ENCODE measurements around the gene MTX1.

MTX1 gene

DNA sequence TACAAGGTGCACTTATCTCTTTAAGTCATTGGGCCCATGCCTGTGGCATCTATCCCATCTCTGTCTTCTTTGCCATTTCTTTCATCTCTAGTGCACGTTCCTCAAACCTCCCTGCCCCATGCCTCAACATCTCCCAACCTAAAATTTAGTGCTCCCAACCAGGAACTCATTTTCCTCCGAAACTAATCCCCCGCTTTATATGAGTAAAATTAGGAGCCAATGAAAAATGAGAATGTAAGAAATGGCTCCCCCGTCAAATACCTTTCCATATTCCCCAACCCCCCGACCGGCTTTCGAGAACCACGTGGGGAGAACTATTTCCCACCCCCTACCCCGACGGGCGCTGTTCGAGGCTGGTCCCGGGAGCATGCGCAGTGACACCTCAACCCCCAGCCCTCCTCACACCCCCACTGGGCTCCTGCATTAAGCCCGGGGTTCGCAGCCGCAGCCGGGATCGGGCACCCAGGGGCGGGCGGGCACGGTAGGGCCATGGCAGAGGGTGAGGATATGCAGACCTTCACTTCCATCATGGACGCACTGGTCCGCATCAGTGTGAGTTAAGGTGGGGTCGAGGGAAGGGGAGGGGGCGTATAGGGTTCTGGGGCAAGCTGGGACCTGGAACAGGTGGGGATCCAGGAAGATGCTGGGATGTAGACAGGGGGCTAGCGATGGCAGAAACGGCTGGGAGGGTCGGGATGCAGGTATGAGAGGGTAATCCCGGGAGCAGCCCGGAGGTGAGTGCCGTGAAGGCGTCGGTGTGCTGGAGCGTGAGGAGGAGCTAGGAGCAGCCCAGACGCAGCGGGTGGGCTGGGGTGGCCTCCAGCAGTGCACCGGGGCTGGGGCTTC lies 34.8 kb upstream of the MTX1 start, which contains the start of gene TRIM46:
TSS of gene TRIM46 (plus strand) at position 372 of the 846 bp plus-strand sequence. CDS start at position 490, 118 bp downstream.
- peak in 1 of 2 donors; percentile 42 for DNase-seq (ENCODE audit: low read depth in 2 of 2, low spot score in 1 of 2)

DNA sequence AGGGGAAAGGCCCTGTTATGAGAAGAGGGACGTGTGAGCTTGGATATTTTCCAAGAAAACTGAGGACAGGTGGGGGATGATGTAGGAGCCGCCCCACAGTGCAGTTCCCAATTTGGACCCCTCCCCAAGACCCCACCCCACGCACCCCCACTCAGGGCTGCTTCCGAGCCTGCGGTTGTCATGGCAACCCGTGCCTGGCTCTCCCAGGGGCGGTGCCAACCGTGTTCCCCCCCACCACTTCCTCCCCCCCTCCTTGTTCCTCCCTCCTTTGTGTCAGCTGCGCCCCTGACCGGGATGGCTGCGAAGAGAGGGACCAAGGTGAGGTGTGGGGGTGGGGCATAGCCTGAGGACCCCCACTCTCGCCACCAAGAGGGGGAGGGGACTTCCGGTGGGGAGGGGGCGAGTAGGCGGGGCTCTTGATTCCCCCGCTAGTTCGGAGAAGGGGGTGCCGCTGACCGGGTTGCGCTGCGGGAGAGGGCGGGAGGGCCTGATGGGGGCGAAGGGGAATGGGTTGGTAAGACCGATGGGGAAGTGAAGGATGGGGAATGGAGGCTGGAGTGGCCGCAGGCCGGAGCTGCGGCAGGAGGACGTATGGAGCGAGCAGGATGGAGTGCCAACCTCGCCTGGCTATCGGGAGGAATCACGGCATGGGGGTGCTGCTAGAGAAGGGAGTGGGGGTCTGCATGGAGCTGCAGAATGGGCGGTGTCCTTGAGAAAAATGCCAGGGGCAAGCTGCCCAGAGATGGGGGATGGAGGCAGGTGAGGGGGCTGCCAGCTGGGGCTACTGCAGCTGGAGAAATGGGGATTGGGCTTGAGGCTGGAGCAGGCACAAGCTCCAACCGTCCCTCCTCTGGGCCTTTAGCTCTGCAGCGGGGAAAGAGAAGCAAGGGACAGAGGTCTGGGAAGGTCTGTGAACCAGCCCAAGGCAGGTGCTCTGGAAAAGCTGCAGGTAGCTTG lies 33.9 kb upstream of the MTX1 start:
- no peak for DNase-seq (ENCODE audit: low read depth in 2 of 2, low spot score in 1 of 2)

DNA sequence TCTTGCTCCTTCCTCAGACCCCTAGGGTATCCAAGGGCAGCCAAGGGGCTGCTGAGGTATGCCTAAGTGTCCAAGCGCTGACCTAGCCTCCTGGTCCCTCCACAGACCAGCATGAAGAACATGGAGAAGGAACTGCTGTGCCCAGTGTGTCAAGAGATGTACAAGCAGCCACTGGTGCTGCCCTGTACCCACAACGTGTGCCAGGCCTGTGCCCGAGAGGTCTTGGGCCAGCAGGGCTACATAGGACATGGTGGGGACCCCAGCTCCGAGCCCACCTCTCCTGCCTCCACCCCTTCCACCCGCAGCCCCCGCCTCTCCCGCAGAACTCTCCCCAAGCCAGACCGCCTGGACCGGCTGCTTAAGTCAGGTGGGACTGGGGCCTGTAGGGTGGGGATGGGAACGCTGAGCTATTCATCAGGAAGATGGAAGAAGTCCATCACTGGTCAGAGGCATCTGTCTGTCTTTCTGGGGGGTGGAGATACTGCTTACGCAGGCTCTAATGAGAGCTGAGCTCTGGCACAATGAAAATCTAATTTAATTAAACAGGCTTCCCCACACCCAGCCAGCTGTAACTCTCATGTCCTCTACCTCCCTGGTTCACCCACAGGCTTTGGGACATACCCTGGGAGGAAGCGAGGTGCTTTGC lies 33.1 kb upstream of the MTX1 start:
- no peak for DNase-seq (ENCODE audit: low read depth in 2 of 2, low spot score in 1 of 2)

DNA sequence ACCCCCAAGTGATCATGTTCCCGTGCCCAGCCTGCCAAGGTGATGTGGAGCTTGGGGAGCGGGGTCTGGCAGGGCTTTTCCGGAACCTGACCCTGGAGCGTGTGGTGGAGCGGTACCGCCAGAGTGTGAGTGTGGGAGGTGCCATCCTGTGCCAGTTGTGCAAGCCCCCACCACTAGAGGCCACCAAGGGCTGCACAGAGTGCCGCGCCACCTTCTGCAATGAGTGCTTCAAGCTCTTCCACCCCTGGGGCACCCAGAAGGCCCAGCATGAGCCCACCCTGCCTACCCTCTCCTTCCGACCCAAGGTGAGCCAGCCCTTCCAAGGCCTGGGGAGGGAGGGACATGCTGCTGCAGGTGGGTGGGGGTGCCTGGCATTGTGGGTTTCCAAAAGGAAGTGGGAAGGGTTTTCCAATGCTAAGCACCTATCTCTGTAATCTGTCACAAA lies 32.5 kb upstream of the MTX1 start:
- DNase-seq (ENCODE audit: low read depth in 2 of 2, low spot score in 1 of 2): no peak

DNA sequence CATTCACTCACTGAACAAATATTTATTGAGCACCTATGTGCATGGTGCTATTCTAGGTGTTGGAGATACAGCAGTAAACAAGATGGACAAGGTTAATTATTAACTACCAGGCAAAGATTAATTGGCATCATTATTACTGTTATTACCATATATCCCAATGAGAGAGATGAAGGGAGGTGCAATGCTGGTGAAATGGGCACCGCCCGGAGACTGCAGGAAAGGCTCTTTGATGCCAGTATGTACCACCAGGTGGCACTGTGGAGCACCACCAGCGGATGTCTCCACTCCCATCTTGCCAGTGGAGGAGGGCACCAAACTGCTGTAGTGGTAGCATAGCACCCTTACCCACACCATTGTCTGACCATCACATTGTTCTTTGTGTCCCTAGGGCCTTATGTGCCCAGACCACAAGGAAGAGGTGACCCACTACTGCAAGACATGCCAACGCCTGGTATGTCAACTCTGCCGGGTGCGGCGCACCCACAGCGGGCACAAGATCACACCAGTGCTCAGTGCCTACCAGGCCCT lies 31.9 kb upstream of the MTX1 start:
- peak; percentile 70 to 72 for DNase-seq (ENCODE audit: low read depth in 2 of 2, low spot score in 1 of 2)

DNA sequence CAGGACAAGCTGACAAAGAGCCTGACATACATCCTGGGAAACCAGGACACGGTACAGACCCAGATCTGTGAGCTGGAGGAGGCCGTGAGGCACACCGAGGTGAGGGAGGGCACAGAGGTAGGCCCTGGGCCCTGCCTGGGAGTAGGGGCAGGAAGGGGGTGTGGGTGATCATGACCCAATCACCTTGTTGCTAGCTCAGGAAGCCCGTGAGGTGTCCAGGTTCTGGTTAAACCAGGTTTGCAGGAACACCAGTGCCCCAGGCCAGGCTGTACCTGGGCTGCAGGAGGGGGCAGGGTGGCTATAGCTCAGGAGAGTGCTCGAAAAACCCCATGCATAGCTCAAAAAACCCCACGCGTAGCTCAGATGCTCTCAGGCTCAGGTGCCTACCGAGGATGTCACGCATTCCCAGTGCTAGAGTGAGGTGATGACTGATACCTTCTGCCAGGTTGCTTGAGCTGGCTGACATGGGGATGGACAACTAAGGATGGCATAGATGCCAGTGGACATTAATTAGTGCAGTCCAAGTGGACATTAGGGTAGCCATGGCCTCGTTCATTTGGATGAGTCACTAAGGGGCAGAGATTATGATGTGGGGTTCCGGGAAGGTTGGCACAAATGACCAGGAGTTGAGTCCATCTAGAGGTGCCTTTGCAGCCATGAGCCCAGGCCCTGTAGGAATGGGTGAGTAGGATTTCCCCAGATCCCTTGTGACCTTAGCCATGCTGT lies 31.1 kb upstream of the MTX1 start:
- DNase-seq (ENCODE audit: low read depth in 2 of 2, low spot score in 1 of 2): no peak

DNA sequence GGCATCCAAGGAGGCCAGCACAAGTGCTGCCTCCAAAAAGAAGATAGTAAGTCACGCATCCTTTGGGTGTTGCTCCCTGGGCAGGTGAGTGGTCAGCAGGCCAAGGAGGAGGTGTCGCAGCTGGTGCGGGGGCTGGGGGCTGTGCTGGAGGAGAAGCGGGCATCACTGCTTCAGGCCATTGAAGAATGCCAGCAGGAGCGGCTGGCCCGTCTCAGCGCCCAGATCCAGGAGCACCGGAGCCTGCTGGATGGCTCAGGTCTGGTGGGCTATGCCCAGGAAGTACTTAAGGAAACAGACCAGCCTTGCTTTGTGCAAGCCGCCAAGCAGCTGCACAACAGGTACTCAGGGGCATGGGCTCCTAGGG lies 30.6 kb upstream of the MTX1 start:
- no peak for DNase-seq (ENCODE audit: low read depth in 2 of 2, low spot score in 1 of 2)

DNA sequence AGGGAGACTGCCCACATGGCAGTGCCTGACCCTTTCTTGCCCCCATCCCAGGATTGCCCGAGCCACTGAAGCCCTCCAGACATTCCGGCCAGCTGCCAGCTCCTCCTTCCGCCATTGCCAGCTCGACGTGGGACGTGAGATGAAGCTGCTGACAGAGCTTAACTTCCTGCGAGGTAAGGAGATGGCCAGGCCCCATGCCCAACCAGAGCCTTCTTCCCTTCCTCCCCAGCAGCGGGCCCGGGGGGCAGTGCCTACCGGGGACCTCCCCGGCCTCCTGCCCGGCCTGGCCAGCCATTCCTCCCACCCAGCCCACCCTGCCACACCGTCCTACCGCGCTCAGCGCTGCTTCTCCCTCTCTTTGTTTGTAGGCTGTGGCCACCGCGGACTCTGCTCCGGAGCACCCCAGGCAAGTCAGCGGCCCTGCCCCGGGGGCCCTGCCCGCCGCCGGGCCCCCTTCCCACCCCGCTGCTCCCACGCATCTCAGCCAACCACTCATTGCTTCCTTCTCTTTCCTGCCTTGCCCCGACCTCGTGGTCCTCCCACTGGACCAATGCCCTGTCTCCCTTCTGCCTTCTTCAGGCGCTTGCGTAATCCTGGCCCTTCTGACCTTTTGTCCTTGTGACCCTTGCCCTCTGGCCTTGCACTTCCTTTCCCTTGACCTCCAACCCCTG lies 29.9 kb upstream of the MTX1 start:
- no peak for DNase-seq (ENCODE audit: low read depth in 2 of 2, low spot score in 1 of 2)

DNA sequence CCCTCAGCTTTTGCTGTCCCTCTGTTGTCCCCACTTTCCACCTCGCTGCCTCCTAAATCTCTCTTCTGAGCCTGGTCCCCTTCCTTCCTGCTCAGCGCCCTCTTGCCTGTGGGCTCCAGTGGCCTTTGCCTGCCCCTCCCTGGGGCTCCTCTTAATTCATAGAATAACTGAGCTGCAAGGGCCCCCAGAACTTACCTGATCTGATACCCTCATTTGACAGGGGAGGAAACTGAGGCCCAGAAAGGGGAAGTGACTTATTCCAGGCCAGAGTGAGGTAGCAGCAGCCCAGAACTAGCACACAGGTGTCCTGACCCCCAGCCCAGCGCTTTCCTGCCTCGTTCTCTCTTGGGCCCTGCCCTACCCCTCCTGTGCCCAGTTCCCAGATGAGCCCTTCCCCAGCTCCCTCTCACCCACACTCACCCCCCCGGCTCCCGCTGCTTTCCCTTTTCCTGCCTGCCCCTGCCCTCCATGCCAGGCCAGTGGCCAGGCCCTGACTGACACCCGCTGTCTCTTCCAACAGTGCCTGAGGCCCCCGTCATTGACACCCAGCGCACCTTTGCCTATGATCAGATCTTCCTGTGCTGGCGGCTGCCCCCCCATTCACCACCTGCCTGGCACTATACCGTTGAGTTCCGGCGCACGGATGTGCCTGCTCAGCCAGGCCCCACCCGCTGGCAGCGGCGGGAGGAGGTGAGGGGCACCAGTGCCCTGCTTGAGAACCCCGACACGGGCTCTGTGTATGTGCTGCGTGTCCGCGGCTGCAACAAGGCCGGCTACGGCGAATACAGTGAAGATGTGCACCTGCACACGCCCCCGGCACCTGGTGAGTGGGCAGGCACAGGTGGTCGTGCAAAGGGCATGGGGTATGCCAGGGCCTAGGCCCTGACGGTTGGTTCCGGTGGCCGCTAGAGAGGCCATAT lies 29.1 kb upstream of the MTX1 start:
- DNase-seq (ENCODE audit: low read depth in 2 of 2, low spot score in 1 of 2): no peak

DNA sequence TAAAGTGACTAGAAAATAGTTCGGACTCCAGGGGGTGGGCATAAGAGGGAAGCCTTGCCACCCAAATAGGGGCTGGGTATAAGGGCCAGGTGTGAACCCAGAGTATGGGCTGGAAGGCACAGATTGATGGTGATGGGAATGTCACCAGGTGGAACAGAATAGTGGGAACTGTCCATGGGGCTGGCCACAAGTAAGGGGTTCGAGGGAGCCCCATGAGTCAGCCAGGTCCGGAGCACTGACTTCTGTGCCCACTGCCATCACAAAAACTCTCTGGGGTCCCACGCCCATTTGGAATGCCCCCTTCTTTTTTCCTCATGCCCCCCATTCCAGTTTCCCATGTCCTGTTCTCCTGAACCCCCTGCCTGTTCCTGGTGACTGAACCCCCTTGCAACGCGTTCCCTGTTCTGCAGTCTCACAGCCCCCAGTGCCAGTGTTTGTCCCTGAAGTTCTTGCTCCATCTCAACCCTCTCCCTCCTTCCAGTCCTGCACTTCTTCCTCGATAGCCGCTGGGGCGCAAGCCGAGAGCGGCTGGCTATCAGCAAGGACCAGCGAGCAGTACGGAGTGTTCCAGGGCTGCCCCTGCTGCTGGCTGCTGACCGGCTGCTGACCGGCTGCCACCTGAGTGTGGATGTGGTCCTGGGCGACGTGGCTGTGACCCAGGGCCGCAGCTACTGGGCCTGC lies 27.0 kb upstream of the MTX1 start:
- no peak for DNase-seq (ENCODE audit: low read depth in 2 of 2, low spot score in 1 of 2)

DNA sequence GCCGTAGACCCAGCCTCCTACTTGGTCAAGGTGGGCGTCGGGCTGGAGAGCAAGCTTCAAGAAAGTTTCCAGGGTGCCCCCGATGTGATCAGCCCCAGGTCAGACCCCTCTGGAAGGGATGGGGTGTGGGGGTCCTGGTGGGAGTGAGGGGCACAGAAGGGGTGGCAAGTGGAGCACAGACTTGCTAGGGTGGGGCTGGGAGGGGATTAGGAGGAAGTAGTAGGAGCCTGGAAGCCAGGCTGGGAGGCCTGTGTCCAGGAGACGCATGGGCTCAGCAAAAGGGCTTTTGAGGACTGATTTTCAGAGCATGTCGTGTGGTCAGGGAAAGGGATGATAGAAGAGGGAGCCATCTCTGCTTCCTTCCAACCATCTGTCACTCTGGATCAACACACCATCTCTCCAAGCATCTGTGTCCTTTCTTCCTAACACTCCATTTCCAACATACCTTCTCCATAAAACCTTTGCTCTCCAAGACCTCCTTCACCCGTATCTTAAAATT lies 26.4 kb upstream of the MTX1 start:
- no peak for DNase-seq (ENCODE audit: low read depth in 2 of 2, low spot score in 1 of 2)

DNA sequence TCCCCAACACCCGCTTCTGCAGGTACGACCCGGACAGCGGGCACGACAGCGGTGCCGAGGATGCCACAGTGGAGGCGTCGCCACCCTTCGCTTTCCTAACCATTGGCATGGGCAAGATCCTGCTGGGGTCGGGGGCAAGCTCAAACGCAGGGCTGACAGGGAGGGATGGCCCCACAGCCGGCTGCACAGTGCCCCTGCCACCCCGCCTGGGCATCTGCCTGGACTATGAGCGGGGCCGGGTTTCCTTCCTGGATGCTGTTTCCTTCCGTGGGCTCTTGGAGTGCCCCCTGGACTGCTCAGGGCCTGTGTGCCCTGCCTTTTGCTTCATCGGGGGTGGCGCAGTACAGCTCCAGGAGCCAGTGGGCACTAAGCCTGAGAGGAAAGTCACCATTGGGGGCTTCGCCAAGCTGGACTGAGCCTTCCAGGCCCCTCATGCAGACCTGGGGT lies 24.7 kb upstream of the MTX1 start:
- no peak for DNase-seq (ENCODE audit: low read depth in 2 of 2, low spot score in 1 of 2)

DNA sequence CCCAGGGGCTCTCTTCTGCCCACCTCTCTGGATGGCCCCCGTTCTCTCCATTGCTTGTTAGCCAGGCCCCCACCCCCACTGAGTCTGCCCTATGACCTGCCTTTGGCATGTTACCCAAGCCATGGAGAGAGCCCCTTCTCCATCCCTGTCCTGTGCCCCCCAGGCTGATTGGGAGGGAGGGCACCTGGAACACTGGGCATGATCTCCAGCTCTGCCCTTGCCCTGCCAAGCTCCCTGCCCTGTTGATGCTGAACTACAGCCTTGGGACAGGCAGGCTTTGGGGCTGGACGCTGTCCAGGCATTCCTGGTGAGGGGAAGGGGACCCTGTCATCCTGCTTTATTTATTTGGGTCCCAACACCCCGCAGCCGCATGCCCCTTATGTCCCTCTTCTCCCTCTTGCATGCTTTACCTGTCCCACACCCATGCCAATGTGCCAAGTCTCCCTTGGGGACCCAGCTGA lies 24.1 kb upstream of the MTX1 start:
- no peak for DNase-seq (ENCODE audit: low read depth in 2 of 2, low spot score in 1 of 2)

DNA sequence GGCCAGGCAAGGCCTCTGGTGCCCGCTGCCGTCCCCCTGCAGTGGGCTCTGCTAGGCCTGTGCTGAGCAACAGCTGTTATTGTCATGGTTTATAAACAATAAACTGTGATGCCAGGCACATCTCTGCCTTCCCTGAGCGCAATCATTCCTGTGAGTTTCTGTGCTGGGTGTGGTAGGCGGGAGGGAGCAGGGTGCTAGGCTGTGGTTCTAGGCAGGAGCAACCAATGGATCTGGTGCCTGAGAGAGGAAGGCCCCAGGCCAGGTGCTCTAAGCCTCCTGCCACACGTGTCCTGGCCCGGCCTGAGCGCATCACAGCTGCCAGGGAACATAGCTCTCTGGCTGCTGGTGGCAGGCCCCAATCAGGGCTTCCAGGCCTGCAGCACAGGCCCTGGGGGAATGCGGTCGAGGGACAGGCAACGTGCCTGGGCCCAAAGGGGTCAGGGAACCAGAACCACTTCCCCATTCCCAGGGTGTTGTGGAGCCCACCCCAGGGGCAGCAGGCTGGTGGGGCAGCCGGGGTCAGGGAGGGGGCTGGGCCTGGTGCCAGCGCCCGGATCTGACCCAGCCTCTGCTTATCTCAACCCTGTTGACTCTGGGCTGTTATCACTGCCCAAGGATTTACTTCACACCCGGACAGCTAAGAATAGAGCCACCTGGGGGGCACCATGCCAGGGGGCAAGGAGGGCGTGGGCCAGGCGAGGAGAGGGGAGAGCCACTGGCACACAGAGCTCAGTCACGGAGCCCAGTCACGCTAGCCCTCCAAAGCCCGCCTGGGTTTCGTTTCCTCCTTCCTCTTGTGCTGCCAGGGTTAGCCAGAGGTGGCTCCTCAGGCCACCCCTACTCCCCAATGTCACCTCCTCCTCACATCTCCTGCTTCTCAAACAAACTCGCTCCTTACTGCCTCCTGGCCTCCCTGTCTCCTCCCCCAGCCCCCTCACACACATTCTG lies 23.4 kb upstream of the MTX1 start:
- no peak for DNase-seq (ENCODE audit: low read depth in 2 of 2, low spot score in 1 of 2)

DNA sequence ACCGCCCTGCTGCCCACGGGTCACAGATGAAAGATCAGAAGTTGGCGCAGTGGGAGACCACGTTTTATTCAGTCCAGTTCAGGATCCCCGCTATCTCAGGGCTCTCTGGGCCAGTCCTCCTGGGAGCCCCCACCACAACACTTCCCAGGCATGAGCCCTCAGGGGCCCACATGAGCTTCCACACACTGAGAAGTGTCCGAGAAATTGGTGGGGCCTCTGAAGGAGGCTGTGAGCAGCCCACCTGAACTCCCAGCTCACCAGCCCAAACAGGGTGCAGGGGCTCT lies 22.8 kb upstream of the MTX1 start:
- DNase-seq (ENCODE audit: low read depth in 2 of 2, low spot score in 1 of 2): no peak

DNA sequence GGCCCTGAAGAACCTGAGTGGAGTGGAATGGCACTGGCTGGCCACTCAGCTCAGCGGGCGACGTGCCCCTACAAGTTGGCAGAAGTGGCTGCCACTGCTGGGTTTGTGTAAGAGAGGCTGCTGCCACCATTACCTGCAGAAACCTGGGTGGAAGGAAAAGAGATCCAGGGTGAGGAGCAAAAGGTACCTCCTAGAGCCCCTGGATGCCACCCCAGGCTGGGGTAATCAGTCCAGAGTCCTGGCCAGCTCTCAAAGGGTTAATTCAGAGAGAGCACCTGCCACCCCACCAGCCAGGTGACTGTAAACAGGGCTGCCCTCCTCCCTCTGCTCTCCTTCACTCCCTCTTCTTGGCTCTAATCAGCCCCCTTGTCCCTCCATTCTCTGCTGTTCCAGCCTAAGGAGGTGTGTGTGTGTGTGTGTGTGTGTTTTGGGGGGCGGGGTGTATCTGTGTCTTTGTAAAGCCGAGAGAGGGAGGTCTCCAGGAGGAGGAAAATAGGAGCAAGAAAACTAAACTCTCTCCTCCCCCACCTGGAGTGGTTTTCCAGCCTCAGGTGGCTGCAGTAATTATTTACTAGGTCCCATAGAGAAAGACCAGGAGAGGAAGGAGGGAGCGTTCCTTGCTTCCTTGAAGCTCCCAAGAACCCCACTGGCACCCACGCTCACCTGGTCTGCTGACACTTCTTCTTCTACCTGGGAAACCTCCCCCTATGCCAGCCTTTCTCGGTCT lies 22.3 kb upstream of the MTX1 start:
- no peak for DNase-seq (ENCODE audit: low read depth in 2 of 2, low spot score in 1 of 2)
